Measurements from ENCODE around the gene SYNC.

The SYNC gene

GRCh38 chr1:32743380-32744070 is 41.0 kb upstream of the SYNC start:
- H3K27ac ChIP-seq = peak overlapping the region; percentile 99
- no peak for TF ChIP-seq CTCF (conservative IDR thresholded peaks at IDR 0.05)
- TF ChIP-seq ZFX (IDR thresholded peaks at IDR 0.05) = no peak

- peak overlapping the region; percentile 99 for H3K27ac ChIP-seq
- TF ChIP-seq CTCF (conservative IDR thresholded peaks at IDR 0.05) = no peak
Observed at GRCh38 chr1:32742956-32743355, 40.4 kb upstream of the SYNC start.

- TF ChIP-seq ZFX (IDR thresholded peaks at IDR 0.05) (0 out of 2 replicates have a peak, but pooled peaks have one; percentile 35), CTCF (conservative IDR thresholded peaks at IDR 0.05) (no peak)
- peak overlapping the region; percentile 99 for H3K27ac ChIP-seq
Observed at GRCh38 chr1:32742199-32742947, 39.8 kb upstream of the SYNC start.

- TF ChIP-seq CTCF (conservative IDR thresholded peaks at IDR 0.05) (no peak; the same call in 1 of the 2 replicates), ZFX (IDR thresholded peaks at IDR 0.05) (peak; percentile 60; the same call in 1 of the 2 replicates)
- peak overlapping the region; percentile 99 for H3K27ac ChIP-seq
Observed at GRCh38 chr1:32741413-32742198, 39.0 kb upstream of the SYNC start.

- H3K27ac ChIP-seq = peak overlapping the region; percentile 99
- TF ChIP-seq CTCF (conservative IDR thresholded peaks at IDR 0.05) = no peak
Observed at GRCh38 chr1:32741059-32741412, 38.5 kb upstream of the SYNC start.

- TF ChIP-seq ZFX (IDR thresholded peaks at IDR 0.05) = peak; percentile 34; the same call in 1 of the 2 replicates
- no peak for TF ChIP-seq CTCF (conservative IDR thresholded peaks at IDR 0.05)
- peak overlapping the region; percentile 62 for H3K27ac ChIP-seq
Observed at GRCh38 chr1:32736812-32737791, 34.5 kb upstream of the SYNC start.
